ENCODE results near the gene TPRKB. TPM values are rescaled to one million over a fixed set of nuclear protein-coding genes. Genes with fewer than 3 reads are reported as not detected.
"Not testable (repeated sequence)": the region's sequence is repeated elsewhere in the genome, so short reads cannot be mapped to it uniquely, and the experiment has no call there.

Gene TPRKB
- 20.4 and 30.3 TPM in 2 replicates for total RNA-seq

DNA sequence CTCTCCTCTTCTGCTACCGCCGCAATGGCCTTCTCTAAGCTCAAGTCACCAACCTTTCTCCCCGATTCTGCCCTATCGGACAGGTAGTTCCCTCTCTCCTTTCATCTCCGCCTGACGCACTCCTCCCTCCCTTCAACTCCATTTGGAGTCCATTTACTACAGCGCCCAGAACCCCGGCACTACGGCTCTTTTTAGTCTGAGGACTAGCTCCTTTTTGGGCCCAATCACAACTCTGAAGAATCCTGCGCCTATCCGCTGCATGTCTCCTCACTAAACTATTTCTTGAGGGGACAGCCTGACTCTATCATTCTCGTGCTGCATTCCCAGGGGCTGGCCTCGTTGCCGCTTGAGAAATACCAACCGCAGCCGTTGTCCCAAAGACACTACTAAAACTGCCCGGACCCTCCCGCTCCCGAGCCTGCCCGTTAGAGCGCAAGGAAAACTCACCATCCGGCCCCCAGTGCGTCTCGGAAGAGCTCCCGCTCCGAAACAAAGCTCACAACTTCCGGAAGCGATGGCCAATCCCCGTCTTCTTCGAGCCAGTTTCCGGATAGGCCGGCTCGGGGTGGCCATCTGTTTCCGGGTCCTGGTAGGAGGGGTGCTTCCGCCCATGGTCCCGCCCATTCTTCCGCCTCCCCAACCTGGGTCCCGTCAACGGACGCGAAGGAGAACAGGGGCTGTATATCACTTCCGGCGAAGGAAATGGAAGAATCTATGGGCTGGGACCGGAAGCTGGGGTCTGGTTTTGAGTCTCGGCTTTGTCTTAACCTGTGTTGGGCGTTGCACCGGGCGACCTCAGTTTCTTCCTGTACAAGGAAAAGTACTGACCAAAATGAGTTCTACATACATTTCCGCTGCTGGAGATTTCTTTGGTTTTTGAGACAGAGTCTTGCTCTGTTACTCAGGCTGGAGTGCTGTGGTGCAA is at the start of gene TPRKB:
TPRKB (minus strand) TSS at position 491 of the 925 bp plus-strand sequence. CDS start 2,776 bp downstream, outside the sequence.
- peak; percentile 94 to 98 for DNase-seq (ENCODE audit: low read depth in 2 of 2)

DNA sequence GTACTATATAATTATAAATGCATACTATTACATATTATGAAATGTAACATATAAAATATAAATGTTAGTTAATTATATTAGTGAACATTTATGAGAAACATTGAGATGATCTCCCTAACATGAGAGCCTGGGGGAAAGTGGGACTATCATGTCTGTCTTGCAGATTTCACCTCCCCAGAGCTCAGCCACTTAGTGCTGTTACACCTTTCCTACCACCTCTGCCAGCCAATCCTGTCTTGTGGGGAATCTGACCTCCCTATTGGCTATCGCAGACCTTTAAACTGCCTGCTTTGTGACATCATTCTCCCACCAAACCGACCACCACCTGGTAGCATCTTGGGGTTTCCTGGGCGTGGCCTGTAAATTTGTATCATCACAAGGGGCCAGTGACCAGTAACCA is 46.7 kb upstream of the TPRKB start, which contains the start of gene C2orf78:
C2orf78 (plus strand) TSS at position 301 of the 400 bp plus-strand sequence. CDS start 127 bp downstream, outside the sequence.
- DNase-seq (ENCODE audit: low read depth in 2 of 2) = not testable (repeated sequence)

DNA sequence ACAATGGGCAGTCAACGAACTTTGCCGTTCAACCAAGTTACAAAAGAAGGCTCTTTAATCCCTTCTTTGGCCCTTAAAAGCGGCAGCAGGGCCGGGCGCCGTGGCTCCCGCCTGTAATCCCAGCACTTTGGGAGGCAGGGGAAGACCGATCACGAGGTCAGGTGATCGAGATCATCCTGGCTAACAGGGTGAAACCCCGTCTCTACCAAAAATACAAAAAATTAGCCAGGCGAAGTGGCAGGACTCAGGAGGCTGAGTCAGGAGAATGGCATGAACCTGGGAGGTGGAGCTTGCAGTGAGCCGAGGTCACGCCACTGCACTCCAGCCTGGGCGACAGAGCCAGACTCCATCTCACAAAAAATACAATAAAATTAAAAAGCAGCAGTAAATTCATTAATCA is 46.3 kb upstream of the TPRKB start:
- not testable (repeated sequence) for DNase-seq (ENCODE audit: low read depth in 2 of 2)

DNA sequence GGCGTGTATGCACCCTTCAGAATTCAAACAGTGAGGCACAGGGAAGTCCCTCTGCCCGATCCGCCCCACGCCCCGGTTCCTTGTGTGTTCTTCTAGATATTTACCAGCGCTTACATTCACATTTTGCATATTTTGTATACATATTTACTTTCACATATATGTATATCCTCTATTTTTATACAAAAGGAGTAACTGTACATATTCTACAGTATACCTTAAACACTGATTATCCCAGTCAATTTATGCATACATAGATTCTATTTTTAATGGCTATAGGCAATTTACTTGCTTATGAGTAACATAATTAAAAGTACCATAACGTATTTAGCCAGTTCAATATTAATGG is 43.1 kb upstream of the TPRKB start:
- DNase-seq (ENCODE audit: low read depth in 2 of 2) = no peak

DNA sequence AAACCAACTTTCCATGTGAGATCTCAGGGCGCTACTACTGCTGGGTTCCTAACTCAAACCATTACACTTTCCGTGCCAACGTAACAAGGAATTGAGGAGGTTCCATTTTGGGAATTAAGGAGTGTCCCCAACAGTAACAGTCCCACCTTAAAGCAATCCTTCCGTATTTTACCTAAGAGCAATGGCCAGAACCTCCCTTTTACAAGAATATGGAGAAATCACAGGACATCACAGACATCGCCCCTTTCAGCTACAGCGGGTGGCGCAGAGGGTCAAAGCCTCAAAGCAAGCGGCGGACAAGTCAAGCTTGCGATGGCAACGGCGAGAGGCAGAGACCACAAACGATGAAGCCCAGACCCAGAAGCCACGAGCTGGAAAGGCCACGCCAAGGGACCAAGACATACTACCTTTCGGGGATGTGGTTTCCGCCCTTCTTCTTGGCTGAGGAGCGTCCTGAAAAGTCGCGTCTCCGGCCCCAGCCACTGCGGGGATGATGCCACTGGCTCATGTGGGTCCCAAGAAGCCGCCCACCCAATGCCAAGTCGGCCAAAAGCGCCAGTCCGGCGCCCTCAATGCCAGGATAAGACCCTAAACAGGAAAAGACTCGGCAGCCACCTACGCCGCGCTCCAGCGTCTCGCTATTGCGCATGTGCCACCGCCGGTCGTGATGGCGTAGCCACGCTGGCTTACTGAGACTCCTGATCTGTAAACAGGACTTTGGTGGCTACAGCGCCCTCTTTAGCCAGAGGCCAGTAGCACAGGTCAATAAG is 42.5 kb upstream of the TPRKB start, which contains the start of gene DUSP11:
DUSP11 (minus strand) TSS at position 637 of the 770 bp plus-strand sequence; CDS start at position 508, 129 bp downstream.
- peak; percentile 93 to 96 for DNase-seq (ENCODE audit: low read depth in 2 of 2)

DNA sequence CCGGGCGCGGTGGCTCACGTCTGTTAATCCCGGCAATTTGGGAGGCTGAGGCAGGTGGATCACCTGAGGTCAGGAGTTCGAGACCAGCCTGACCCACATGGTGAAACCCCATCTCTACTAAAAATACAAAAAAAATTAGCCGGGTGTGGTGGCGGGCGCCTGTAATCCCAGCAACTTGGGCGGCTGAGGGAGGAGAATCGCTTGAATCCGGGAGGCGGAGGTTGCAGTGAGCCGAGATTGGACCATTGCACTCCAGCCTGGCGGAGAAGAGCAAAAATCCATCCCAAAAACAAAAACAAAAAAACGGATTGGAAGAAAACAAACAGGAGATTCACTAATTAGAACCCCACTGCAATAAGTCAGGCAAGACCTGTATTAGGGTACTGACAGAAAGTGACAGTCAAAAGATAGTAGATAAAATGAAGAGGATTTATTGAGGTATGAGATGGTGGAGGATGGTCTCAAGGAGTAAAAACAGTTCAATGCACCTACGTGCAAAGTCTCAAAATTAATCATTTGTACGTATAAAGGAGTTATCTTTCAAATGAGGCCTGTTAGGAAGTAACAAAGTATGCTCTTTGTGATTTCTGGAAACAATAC is 41.8 kb upstream of the TPRKB start:
- DNase-seq (ENCODE audit: low read depth in 2 of 2) = not testable (repeated sequence)

DNA sequence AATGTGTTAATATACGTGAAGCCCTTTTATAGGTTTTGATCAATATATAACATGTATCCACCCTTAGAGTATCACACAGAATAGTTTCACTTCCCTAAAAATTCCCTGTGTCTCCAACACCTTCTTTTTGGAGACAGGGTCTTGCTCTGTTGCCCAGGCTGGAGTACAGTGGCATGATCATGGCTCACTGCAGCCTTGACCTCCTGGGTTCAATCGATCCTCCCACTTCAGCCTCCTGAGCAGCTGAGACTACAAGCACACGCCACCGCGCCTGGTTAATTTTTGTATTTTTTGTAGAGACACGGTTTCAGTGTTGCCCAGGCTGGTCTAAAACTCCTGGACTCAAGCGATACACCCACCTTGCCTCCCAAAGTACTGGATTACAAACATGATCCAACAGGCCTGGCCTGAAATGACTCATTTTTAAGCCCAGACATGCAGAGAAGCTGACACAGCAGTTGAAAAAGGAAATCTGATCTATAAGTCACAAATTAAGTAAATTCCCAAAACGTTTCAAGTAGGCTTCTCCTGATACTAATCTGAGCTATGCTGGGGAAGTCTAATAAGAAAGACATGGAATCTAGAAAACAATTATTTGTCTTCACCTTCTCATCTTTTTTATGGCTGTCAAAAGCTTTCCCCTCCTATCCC is 39.8 kb upstream of the TPRKB start:
- peak in 1 of 2 donors; percentile 28 for DNase-seq (ENCODE audit: low read depth in 2 of 2)

DNA sequence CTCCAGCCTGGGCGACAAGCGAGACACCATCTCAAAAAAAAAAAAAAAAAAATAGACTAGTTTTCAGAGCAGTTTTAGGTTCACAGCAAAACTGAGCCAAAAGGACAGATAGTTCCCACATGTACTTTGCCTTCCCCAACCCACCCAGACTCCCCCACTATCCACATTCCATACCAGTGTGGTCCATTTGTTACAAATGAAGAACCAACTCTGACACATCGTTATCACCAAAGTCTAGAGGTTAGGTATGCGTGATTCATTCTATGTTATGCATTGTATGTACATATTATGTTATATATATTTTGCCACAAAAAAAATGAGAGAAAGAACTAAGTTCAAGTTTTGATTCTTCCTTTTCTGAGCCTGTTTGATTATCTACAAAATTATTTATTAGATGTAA is 39.2 kb upstream of the TPRKB start:
- DNase-seq (ENCODE audit: low read depth in 2 of 2) = no peak

DNA sequence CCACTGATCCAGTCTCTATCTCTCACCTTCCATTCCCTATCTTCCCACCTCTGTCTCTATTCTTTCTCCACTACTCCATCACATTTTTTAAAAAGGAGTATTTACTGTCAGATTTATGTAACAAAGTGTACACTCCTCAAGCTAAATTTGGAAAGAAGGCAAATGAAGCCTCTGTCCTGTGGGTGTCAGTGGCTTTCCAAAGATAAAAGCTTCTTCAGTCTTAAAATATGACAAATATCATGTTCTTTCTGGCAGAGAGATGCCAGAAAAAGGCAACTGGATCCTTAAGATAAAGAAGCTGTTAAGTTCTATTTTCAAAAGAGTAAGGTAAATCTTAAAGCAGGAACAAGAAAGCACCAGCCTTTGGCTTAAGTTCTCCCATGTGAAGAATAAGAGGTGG is 35.7 kb upstream of the TPRKB start:
- DNase-seq (ENCODE audit: low read depth in 2 of 2) = no peak

DNA sequence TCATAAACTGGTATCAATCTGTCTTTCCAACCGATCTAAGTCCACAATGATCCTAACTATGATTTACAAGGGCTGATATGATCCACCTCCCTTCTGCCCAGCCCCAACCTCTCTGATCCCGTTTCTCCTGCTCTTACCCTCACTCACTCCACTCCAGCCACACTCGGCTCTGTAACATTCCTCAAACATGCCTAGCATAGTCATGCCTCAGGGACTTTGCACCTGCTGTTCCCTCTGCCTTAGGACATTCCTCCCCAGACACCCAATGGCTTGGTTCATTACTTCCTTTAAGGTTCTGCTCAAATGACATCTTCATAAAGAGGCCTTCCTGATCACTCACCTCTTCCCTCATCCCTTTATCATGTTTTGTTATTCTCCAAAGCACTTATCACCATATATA is 33.6 kb upstream of the TPRKB start:
- no peak for DNase-seq (ENCODE audit: low read depth in 2 of 2)

DNA sequence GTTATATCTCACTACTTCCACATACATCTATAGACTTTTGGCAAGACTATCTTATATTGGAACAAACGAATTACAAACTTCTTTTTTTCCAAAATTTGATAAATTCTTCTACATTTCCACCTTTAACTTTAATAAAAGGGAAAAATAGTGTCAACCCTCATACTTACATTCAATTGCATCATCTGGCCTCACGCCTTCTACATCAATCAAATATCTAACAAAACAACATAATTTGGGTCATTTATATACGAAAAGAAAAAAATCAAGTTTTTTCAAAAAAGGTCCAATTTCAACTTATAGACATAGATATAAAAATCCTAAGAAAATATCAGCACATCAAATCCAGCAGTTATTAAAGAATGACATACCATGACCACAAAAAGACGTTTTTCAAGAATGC is 29.8 kb upstream of the TPRKB start:
- DNase-seq (ENCODE audit: low read depth in 2 of 2) = no peak

DNA sequence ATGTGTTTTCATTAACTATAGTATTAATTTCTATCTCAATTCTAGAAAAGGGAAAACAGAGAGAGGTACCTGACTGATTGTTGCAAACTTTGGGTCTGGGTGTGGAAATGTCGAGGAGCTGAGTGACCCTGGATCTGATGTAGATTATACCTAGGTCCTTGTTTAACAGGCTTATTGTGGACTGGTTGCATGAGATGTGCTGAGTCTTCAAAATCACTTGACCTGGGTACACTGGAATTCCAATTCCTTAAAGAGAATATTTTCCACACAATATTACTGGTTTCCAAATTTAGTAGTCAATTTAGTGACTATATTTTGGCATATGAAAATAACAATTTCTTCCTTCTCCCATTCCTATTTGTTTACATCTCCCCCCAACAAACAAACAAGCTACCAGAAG is 29.2 kb upstream of the TPRKB start:
- no peak for DNase-seq (ENCODE audit: low read depth in 2 of 2)

DNA sequence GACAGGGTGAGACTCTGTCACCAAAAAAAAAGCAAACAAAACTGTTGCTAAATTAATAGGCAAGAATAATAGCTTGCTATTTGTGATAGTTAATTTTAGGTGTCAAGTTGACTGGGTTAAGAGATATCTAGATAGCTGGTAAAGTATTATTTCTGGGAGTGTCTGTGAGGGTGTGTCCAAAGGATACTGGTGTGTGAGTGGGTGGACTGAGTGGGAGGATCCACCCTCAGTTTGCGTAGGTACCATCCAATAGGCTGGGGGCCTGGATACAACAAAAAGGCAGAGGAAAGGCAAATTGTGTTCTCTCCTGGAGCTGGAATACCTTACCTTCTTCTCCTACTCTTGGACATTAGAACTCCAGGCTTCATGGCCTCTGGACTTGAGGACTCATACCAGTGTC is 27.8 kb upstream of the TPRKB start:
- DNase-seq (ENCODE audit: low read depth in 2 of 2) = no peak

DNA sequence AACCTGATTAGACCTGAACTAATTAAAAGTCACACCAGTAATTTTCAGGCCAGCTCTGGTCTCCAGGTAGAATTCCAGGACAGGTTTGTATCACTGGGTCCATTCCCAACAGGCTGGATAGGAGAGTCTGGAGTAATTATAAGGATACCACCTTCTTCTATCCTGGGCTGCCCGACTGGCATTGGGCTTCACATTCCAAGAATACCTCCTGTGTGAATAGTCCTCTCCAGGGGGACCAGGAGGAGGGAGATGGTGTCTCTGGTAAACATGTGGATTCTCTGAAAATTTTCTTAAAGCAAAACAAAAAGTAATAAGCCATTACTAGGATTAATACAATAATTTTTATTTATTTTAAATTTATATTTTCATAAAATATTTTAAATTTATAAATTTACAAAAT is 25.4 kb upstream of the TPRKB start:
- no peak for DNase-seq (ENCODE audit: low read depth in 2 of 2)

DNA sequence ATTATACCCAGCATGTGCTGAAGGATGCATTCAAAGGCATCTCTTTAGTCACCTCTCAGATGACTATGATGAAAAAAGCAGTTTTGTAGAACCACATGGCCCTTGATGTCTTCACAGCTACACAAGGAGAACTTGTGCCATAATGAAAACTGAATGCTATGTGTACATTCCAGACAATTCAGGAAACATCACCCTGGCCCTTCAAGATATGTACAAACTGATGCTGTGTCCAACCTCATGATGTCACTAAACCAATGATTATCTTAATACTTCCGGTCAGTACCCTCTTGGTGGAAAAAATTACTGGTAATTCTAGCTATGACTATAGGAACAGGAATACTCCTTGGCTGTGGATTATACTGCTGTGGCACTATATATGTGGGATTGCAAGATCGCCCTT is 22.8 kb upstream of the TPRKB start:
- peak in 1 of 2 donors; percentile 33 for DNase-seq (ENCODE audit: low read depth in 2 of 2)

DNA sequence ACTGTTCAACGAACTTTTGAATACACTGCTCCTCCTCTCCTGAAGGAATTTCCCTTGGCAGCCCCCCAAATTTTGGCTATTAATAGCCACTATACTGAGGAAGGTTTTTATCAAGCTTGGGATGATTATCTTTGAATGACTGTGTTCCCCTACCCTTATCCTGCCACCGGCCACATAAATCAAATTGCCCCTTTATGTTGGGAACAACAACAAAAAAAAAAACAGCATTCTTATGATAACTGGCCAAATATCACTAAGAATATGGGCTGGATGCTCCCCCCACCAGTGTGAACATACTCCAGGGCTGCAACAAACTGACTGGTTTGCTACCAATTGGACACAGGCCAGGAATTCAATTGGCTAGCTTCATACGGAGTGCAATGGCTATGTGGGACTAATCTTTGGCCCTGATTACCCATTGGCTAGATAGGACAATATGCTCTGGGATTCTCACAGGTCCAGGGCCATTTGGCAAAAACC is 22.2 kb upstream of the TPRKB start:
- peak; percentile 71 to 78 for DNase-seq (ENCODE audit: low read depth in 2 of 2)

DNA sequence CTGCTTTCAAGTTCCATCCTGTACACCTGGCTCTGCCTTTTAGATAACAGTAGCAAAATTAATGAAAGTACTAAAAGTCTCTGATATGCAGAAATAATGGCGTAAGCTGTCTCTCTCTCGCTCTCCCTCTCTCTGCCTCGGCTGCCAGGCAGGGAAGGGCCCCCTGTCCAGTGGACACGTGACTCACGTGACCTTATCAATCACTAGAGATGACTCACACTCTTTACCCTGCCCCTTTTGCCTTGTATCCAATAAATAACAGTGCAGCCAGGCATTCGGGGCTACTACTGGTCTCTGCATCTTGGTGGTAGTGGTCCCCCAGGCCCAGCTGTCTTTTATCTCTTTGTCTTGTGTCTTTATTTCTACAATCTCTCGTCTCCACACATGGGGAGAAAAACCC is 17.2 kb upstream of the TPRKB start:
- not testable (repeated sequence) for DNase-seq (ENCODE audit: low read depth in 2 of 2)

DNA sequence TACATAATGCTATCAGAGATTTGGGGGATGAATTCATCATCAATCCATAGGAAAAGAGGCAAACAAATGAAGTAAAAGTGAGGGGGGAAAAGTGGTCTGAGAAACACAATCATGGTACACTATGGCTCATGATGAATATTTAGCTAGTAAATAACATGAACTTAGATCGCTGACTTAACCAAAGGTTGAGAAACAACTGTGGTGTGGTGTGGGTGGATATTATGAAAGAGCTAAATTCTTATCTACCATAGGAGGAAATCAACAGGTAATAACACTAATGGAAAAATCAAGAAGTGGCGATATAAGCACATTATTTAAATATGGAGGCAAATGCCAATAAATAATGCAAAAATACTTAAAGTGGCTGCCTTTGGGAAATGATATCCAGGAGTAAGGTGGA is 12.2 kb upstream of the TPRKB start:
- no peak for DNase-seq (ENCODE audit: low read depth in 2 of 2)

DNA sequence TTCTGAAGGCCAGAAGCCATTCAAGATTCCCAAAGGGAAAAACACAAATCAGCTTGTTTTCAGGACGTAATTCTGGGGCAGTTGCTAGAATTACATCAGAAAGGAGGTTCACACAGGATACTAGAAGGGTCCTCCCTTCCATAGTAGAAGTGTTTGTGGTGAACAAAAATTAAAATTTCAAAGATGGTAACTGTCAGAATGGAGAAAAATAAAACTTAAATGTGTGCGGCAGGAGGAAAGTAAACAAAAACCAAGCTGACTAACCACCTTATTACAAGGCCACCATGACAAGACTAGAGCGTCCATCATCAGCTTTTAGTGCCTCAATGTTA is 9.7 kb upstream of the TPRKB start:
- DNase-seq (ENCODE audit: low read depth in 2 of 2) = no peak

DNA sequence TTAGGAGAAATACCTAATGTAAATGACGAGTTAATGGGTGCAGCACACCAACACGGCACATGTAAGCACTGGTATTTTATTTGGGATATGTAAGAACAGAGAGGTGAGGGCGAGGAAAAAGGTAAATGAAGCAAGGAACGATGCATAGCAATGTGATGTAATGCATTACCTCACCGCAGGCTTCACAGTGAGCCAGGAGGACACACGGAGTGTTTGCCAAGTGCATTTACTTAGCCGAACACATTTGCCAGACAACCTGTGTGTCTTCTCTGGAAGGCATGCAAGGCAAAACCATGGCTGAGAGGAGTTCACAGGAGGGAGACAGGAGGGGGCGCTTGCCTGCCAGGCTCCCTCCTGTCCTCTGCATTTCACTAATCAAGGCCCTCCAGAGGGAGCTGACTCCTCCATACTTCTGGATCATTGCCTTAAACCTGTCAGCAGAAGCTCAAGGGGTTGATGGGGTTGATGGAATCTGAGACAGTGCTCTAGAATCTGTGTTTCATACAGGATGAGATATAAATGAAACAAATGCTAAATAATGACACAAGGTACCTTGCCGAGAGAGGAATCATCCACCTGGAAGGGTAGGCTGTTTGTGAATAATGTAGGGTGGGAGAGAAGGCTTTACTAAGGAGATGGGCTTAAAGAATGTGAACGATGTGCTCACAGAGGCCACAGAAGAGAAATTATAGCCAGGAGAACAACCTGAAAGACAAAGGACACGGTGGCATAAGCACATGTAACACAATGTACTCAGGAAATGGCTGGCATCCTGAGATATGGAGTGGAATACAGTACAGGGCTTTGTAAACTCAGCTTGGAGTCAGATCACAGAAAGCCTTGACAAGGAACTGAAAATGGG is 9.1 kb upstream of the TPRKB start:
- DNase-seq (ENCODE audit: low read depth in 2 of 2) = peak; percentile 66 to 70
